A673 (cell line): Measurements from ENCODE around the gene FBXO42. TPM values are rescaled to one million over a fixed set of nuclear protein-coding genes. Genes with fewer than 3 reads are reported as not detected.

Source experiments
- BruUV-seq: library from RNA; stranded (reverse); fragments of 400-500 nt; replicated peaks from 2 replicates; lab custom pipeline; 2021; lab: Mats Ljungman, UMichigan
- CTCF ChIA-PET: fragments of 300-600 bp; sonication (Branson Sonifier 250); formaldehyde crosslinking; loops from one replicate; lab custom pipeline; 2022; ENCODE audit warnings: antibody characterized with exemption; lab: Charles Lee
- POLR2A ChIA-PET: fragments of 300-600 bp; sonication (Branson Sonifier 250); formaldehyde crosslinking; loops from one replicate; lab custom pipeline; 2022; ENCODE audit warnings: antibody characterized with exemption; ENCODE audit not compliant: low non-redundant PET; lab: Charles Lee
- DNase-seq: peaks from one replicate; pipeline ENCODE4 v3.0.0-alpha.2; 2015; ENCODE audit warnings: low spot score
- H3K27ac ChIP-seq: fragments of 200-600 bp; sonication (generic); 2 replicates; pipeline ENCODE4 v1.5.1; 2016; ENCODE audit warnings: mixed run types, low read depth, mild to moderate bottlenecking, mixed read lengths, antibody characterized with exemption, low read length; ENCODE audit not compliant: poor library complexity, severe bottlenecking
- H3K27me3 ChIP-seq: fragments of 200-600 bp; sonication (generic); replicated peaks from 2 replicates; pipeline ENCODE4 v1.6.1; 2017; ENCODE audit warnings: mixed run types, low read depth, mild to moderate bottlenecking, mixed read lengths, antibody characterized with exemption, low read length; ENCODE audit not compliant: insufficient read depth, poor library complexity
- H3K36me3 ChIP-seq: fragments of 200-600 bp; sonication (generic); 2 replicates; pipeline ENCODE4 v1.6.1; 2016; ENCODE audit warnings: mixed run types, mild to moderate bottlenecking, mixed read lengths, antibody characterized with exemption, low read length; ENCODE audit not compliant: insufficient read depth, poor library complexity, severe bottlenecking
- H3K4me1 ChIP-seq: fragments of 200-600 bp; sonication (generic); 2 replicates; pipeline ENCODE4 v1.6.1; 2017; ENCODE audit warnings: mixed run types, mild to moderate bottlenecking, mixed read lengths, antibody characterized with exemption, low read length; ENCODE audit not compliant: insufficient read depth, poor library complexity, severe bottlenecking
- H3K4me3 ChIP-seq: fragments of 200-600 bp; sonication (generic); 2 replicates; pipeline ENCODE4 v1.5.1; 2016; ENCODE audit warnings: low read depth, mixed run types, mild to moderate bottlenecking, mixed read lengths, low read length; ENCODE audit not compliant: poor library complexity, severe bottlenecking
- H3K9me3 ChIP-seq: fragments of 200-600 bp; sonication (generic); 2 replicates; pipeline ENCODE4 v1.6.1; 2016; ENCODE audit warnings: mixed run types, low read depth, mild to moderate bottlenecking, mixed read lengths, antibody characterized with exemption, low read length; ENCODE audit not compliant: poor library complexity, severe bottlenecking
- EZH2 ChIP-seq: fragments of 200-600 bp; sonication (generic); IDR thresholded peaks from 2 replicates; pipeline ENCODE4 v1.6.1; 2017; ENCODE audit warnings: borderline replicate concordance, low read depth, mild to moderate bottlenecking, mixed read lengths, antibody characterized with exemption, low read length; ENCODE audit not compliant: poor library complexity, severe bottlenecking
- intact Hi-C: fragments of 100-400 bp; cut with micrococcal nuclease; formaldehyde crosslinking; loops from one replicate; pipeline ENCODE4 v1.10.0; 2022; ENCODE audit not compliant: unreplicated experiment
- total RNA-seq: library from RNA; stranded (reverse); gene quantifications from 2 replicates; pipeline ENCODE4 v1.2.3, GENCODE V29; 2021
- TF ChIP-seq, protein P1 (sequence below): fragments of 300-800, 200-600 bp; sonication (generic); conservative IDR thresholded peaks from 2 replicates; pipeline ENCODE4 v1.5.1; 2017; ENCODE audit warnings: low read depth, mild to moderate bottlenecking, antibody characterized with exemption, low read length, moderate library complexity, mixed read lengths

FBXO42 gene
- total RNA-seq, 1 experiment from 2014 or later: 19.5 TPM

DNA sequence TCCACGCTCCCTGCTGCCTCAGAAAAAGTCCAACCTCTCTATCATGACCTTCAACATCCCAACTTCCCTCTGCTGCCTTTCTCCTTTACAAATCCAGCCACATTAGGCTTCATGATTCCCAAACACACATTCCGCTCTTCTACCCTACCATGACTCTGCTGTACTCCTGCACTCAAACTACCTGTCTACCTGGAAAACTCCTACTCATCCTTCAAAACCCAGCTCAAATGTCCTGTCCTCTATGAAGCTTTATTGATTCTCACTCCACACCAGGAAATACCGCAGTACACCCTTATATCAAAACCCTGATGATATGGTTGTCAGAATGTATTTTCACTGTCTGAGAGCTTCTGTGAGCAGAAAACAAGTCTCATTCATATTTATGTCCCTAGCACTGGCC lies 148.7 kb downstream of the FBXO42 start:
- DNase-seq: no peak
- TSS peak; percentile 19 for BruUV-seq
- intact Hi-C loops: loop anchor here (10.0 kb wide), 1 partner anchor 161 kb away; the partner anchor contains the start of gene SZRD1
- TF ChIP-seq, protein P1, sequence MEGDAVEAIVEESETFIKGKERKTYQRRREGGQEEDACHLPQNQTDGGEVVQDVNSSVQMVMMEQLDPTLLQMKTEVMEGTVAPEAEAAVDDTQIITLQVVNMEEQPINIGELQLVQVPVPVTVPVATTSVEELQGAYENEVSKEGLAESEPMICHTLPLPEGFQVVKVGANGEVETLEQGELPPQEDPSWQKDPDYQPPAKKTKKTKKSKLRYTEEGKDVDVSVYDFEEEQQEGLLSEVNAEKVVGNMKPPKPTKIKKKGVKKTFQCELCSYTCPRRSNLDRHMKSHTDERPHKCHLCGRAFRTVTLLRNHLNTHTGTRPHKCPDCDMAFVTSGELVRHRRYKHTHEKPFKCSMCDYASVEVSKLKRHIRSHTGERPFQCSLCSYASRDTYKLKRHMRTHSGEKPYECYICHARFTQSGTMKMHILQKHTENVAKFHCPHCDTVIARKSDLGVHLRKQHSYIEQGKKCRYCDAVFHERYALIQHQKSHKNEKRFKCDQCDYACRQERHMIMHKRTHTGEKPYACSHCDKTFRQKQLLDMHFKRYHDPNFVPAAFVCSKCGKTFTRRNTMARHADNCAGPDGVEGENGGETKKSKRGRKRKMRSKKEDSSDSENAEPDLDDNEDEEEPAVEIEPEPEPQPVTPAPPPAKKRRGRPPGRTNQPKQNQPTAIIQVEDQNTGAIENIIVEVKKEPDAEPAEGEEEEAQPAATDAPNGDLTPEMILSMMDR: no peak
- TF ChIP-seq EZH2: no peak
- Histone ChIP-seq H3K4me1 (peaks cover 9% of the 10 kb centered on the region), H3K4me3 (no peak overlapping the region), H3K36me3 (no peaks in the 10 kb centered on the region), H3K27ac (no peak overlapping the region), H3K9me3 (no peaks in the 10 kb centered on the region), H3K27me3 (no peaks in the 10 kb centered on the region)
- ChIA-PET CTCF (no interaction called here), POLR2A (no interaction called here)

DNA sequence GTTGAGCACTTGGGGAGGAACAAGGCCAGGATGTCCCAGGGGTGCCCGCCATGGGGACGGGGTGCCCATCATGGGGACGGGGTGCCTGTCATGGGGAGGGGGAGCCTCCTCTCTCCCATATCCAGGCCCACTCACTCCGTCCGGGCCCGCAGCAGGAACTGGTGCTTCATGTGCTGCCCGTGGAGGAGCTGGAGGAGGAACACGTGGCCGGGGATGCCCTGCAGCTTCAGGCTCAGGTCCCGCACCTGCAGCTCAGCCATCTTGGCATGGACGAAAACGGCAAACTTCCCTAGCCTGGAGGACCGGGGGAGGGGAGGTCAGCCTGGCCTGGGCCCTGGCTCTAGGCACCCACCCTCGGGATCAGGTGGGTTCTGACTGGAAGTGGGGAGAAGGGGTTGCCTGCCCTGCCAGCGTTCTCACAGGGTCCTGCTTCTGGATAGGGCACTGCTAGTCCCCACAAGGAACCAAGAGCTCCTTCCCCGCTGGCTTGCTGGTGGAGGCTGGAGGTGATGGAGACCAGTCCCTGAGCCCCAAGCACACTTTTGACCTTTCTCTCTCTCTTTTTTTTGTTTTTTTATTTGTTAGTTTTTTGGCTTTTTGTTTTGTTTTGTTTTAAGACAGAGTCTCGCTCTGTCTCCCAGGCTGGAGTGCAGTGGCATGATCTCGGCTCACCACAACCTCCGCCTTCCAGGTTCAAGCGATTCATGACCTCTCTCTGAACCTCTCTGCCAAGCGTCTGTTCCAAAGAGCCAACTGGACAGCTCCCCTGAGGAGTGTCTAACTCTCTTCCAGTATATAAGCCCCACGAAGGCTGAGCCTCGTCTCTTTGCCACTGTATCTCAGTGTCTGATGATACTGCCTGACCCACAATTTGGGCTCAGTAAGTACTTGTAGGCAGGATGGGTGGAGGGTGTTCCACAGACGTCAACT lies 149.7 kb downstream of the FBXO42 start:
- ChIA-PET CTCF (interaction anchor here (0.6 kb wide), 1 partner anchor 15 kb away, joined by 3 read pairs; no protein-coding TSS in a partner anchor), POLR2A (interaction anchor here (0.6 kb wide), 1 partner anchor 18 kb away, joined by 3 read pairs; no protein-coding TSS in a partner anchor)
- TF ChIP-seq, protein P1: no peak
- TF ChIP-seq EZH2: no peak
- intact Hi-C loops: loop anchor here (10.0 kb wide), 1 partner anchor 162 kb away; the partner anchor contains the start of gene SZRD1
- no TSS peak for BruUV-seq
- Histone ChIP-seq H3K27me3 (no peaks in the 10 kb centered on the region), H3K36me3 (no peaks in the 10 kb centered on the region), H3K4me3 (no peak overlapping the region), H3K27ac (no peak overlapping the region), H3K4me1 (peaks cover 9% of the 10 kb centered on the region), H3K9me3 (no peaks in the 10 kb centered on the region)
- DNase-seq: no peak

DNA sequence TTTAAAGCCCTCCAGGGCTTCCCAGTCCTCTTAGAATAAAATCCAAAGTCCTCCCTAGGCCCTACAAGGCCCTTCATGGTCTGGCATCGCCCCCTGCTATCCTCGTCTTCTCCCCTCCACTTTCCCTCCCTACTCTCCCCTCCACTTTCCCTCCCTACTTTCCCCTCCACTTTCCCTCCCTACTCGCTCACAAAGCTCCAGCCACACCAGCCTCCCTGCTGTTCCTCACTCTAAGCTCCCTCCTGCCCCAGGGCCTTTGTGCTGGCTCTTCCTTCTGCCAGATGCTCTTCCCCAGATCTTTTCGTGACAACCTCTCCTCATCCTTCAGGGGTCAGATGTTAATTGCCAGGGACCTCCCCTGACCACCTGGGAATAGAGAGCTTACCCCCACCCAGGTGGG lies 152.6 kb downstream of the FBXO42 start:
- BruUV-seq: no TSS peak
- H3K4me3 ChIP-seq: no peak overlapping the region
- ChIA-PET CTCF (interaction anchor here (0.6 to 1.2 kb wide), 2 partner anchors 15 to 120 kb away, joined by 3 to 5 read pairs; no protein-coding TSS in a partner anchor), POLR2A (interaction anchor here (0.6 kb wide), 2 partner anchors 164 to 181 kb away, joined by 3 to 7 read pairs; no protein-coding TSS in a partner anchor)
- DNase-seq: no peak
- no peak for TF ChIP-seq EZH2
- TF ChIP-seq, protein P1: no peak
- no peaks in the 10 kb centered on the region for H3K4me1 ChIP-seq
- intact Hi-C loops: loop anchor here (10.0 kb wide), 1 partner anchor 165 kb away; the partner anchor contains the start of gene SZRD1
- H3K9me3 ChIP-seq: no peaks in the 10 kb centered on the region
- no peaks in the 10 kb centered on the region for H3K27me3 ChIP-seq
- H3K27ac ChIP-seq: no peak overlapping the region
- H3K36me3 ChIP-seq: no peaks in the 10 kb centered on the region
